Measurements from ENCODE around the gene TRPT1. TPM values are rescaled to one million over a fixed set of nuclear protein-coding genes. Genes with fewer than 3 reads are reported as not detected.

The TRPT1 gene
- total and polyA plus RNA-seq, 9 of the 15 experiments (the other 6 are each of a cell fraction or from before 2014, with no cell fraction given): 4.6 to 41.7 (median 23.1) TPM

DNA sequence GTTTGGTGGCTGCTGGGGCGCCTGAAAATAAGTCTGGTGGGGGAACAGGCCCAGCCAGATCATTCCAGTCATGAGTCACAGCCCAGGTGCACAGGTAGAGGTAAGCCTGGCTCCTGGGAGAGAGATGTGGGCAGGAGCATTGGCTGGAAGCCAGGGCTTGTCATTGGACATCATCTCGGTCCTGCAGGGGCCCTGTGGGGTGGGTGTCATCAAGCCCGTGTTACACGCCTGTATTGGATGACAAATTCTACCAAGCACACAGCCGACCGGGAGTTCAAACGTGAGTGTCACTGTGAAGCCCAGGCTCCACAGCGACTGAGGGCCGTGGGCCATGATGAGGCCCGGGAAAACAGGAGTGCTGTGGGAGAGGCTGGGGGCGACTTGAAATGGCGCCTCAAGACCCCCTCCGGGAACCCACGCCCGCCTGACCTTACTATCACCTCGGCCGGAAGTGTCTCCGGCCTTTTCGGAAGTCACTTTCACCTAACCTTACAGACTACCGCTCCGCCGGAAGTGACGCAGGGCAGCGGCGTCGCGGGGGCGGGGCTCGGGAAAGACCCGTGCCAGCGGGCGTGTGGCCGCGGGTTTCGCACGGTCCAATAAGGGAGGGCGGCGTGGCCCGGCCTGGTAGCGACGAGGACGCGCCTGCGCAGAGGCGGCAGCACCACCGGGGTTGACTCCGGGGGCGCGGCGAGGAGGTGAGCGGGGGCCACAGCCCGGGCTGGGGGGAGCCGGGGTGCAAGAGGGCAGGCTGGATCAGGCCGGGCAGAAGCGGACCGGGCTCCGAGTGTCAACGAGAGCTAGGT lies 14.7 kb upstream of the TRPT1 start, which contains the start of gene FKBP2 (continued):
- TF ChIP-seq, protein P1, sequence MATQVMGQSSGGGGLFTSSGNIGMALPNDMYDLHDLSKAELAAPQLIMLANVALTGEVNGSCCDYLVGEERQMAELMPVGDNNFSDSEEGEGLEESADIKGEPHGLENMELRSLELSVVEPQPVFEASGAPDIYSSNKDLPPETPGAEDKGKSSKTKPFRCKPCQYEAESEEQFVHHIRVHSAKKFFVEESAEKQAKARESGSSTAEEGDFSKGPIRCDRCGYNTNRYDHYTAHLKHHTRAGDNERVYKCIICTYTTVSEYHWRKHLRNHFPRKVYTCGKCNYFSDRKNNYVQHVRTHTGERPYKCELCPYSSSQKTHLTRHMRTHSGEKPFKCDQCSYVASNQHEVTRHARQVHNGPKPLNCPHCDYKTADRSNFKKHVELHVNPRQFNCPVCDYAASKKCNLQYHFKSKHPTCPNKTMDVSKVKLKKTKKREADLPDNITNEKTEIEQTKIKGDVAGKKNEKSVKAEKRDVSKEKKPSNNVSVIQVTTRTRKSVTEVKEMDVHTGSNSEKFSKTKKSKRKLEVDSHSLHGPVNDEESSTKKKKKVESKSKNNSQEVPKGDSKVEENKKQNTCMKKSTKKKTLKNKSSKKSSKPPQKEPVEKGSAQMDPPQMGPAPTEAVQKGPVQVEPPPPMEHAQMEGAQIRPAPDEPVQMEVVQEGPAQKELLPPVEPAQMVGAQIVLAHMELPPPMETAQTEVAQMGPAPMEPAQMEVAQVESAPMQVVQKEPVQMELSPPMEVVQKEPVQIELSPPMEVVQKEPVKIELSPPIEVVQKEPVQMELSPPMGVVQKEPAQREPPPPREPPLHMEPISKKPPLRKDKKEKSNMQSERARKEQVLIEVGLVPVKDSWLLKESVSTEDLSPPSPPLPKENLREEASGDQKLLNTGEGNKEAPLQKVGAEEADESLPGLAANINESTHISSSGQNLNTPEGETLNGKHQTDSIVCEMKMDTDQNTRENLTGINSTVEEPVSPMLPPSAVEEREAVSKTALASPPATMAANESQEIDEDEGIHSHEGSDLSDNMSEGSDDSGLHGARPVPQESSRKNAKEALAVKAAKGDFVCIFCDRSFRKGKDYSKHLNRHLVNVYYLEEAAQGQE (IDR thresholded peaks at IDR 0.05; ENCODE audit: borderline replicate concordance): peak; percentile 88
- TF ChIP-seq, protein P1 (CRISPR knock-in tag; IDR thresholded peaks at IDR 0.05; ENCODE audit: low read depth): peak; percentile 71
- TF ChIP-seq NCOR1 (IDR thresholded peaks at IDR 0.05): peak; percentile 59; the same call in 1 of the 2 replicates
- TF ChIP-seq, protein P2, sequence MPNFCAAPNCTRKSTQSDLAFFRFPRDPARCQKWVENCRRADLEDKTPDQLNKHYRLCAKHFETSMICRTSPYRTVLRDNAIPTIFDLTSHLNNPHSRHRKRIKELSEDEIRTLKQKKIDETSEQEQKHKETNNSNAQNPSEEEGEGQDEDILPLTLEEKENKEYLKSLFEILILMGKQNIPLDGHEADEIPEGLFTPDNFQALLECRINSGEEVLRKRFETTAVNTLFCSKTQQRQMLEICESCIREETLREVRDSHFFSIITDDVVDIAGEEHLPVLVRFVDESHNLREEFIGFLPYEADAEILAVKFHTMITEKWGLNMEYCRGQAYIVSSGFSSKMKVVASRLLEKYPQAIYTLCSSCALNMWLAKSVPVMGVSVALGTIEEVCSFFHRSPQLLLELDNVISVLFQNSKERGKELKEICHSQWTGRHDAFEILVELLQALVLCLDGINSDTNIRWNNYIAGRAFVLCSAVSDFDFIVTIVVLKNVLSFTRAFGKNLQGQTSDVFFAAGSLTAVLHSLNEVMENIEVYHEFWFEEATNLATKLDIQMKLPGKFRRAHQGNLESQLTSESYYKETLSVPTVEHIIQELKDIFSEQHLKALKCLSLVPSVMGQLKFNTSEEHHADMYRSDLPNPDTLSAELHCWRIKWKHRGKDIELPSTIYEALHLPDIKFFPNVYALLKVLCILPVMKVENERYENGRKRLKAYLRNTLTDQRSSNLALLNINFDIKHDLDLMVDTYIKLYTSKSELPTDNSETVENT (CRISPR knock-in tag; IDR thresholded peaks at IDR 0.05): peak; percentile 52
- no peak for TF ChIP-seq FOS (IDR thresholded peaks at IDR 0.05; ENCODE audit: extremely low read depth, insufficient read length)
- peak; percentile 91 for TF ChIP-seq ZEB2 (IDR thresholded peaks at IDR 0.05)
- TF ChIP-seq DACH1 (IDR thresholded peaks at IDR 0.05; ENCODE audit: partially characterized antibody): no peak
- peak; percentile 35; the same call in 1 of the 2 replicates for TF ChIP-seq SPI1 (IDR thresholded peaks at IDR 0.05; ENCODE audit: borderline replicate concordance, low read depth, low read length)
- TF ChIP-seq, protein P3, sequence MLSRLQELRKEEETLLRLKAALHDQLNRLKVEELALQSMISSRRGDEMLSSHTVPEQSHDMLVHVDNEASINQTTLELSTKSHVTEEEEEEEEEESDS (CRISPR knock-in tag; IDR thresholded peaks at IDR 0.05): no peak
- TF ChIP-seq RBM25 (IDR thresholded peaks at IDR 0.05; ENCODE audit: low read depth, low read length, severe bottlenecking): peak; percentile 79
- TF ChIP-seq, protein P4, sequence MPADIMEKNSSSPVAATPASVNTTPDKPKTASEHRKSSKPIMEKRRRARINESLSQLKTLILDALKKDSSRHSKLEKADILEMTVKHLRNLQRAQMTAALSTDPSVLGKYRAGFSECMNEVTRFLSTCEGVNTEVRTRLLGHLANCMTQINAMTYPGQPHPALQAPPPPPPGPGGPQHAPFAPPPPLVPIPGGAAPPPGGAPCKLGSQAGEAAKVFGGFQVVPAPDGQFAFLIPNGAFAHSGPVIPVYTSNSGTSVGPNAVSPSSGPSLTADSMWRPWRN (IDR thresholded peaks at IDR 0.05; ENCODE audit: low read depth): peak; percentile 75; the same call in 1 of the 2 replicates
- peak; percentile 79 for TF ChIP-seq MYC (IDR thresholded peaks at IDR 0.05; ENCODE audit: low read depth, low read length)
- peak; percentile 91; the same call in 1 of the 2 replicates for TF ChIP-seq MYC (CRISPR knock-in tag; IDR thresholded peaks at IDR 0.05; ENCODE audit: borderline replicate concordance, low read depth)
